GM12891 (cell line): ENCODE results near the gene CABP1.

Experiments
- DNase-seq: peaks from one replicate; pipeline ENCODE4 v3.0.0; 2011; ENCODE audit warnings: low spot score; ENCODE audit not compliant: insufficient read length
- FAIRE-seq: peaks from 2 replicates; lab custom pipeline; 2011; peaks lifted over from hg19 to GRCh38; lab: Jason Lieb, UNC
- PAX5 ChIP-seq: IDR thresholded peaks from 2 replicates; pipeline ENCODE4 v1.6.1; 2011; ENCODE audit warnings: low read length, moderate library complexity, mild to moderate bottlenecking; ENCODE audit not compliant: insufficient read depth, severe bottlenecking
- POLR2A ChIP-seq: IDR thresholded peaks from 2 replicates; pipeline ENCODE4 v1.6.1; 2011; ENCODE audit warnings: low read depth, low read length, control low read depth
- POLR2AphosphoS5 ChIP-seq: IDR thresholded peaks from 2 replicates; pipeline ENCODE4 v1.6.1; 2011; ENCODE audit warnings: low read depth, low read length, control low read depth
- POU2F2 ChIP-seq: IDR thresholded peaks from 2 replicates; pipeline ENCODE4 v1.6.1; 2011; ENCODE audit warnings: low read depth, mild to moderate bottlenecking, control low read depth, low read length, moderate library complexity
- SPI1 ChIP-seq: IDR thresholded peaks from 2 replicates; pipeline ENCODE4 v1.6.1; 2011; ENCODE audit warnings: low read depth, low read length, control low read depth
- TAF1 ChIP-seq: IDR thresholded peaks from 2 replicates; pipeline ENCODE4 v1.6.1; 2011; ENCODE audit warnings: low read depth, low read length, control low read depth

CABP1 gene

DNA sequence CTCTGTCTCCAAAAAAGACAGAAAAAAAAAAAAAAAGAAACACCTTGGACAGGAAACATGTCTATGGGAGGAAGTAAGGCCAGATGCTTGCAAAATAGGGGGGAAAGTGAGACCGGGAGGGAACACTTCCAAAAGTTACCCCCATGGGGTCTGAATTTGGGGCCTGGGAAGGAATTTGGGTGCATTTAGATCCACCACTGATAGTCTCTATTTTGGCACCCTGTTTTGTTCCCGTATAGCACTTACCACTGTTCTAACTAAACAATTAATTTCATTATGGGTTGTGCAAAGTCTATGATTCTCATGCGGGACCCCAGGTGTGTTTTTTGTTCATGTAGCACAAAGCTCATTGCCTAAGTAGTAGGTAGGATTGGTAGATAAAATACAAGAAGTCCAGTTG is 45.1 kb downstream of the CABP1 start:
- DNase-seq: no peak

DNA sequence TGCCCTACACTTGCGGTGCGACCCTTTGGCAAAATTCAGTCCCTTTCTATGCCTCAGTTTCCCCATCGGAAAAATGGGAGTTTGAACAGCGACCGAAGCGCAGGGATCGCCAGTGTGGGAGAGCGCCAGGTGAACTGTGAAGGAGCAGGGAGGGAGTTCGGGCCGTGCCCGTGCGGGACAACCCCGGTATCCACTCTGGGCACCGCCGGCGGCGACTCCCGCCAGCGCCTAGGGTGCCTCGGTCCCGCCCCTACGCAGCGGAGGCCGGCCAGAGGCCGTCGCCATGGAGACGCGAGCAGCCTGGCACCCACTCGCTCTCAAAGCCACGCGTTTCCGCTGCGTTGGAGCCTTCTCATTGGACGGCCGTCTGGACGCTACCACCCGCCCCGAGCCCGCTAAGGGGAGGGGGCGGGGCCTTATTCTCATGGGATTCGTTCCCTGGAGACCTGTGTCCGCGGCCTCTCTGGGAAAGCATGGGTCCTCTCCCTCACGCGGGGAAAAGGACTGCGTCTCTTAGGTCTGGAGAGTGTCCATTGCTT is 45.8 kb downstream of the CABP1 start:
- DNase-seq (peak; percentile 77), FAIRE-seq (peak; percentile 97)
- TF ChIP-seq PAX5: no peak
- TF ChIP-seq POLR2A: peak; percentile 55; the same call in 1 of the 2 replicates
- no peak for TF ChIP-seq POU2F2
- TF ChIP-seq TAF1: 0 out of 2 replicates have a peak, but pooled peaks have one; percentile 10
- peak; percentile 71; the same call in 1 of the 2 replicates for TF ChIP-seq POLR2AphosphoS5

More for the DNA sequence above, 45.1 kb downstream of the CABP1 start:
- no peak for TF ChIP-seq POLR2A
- TF ChIP-seq POU2F2: no peak
- no peak for TF ChIP-seq POLR2AphosphoS5
- no peak for TF ChIP-seq PAX5
- FAIRE-seq: no peak

DNA sequence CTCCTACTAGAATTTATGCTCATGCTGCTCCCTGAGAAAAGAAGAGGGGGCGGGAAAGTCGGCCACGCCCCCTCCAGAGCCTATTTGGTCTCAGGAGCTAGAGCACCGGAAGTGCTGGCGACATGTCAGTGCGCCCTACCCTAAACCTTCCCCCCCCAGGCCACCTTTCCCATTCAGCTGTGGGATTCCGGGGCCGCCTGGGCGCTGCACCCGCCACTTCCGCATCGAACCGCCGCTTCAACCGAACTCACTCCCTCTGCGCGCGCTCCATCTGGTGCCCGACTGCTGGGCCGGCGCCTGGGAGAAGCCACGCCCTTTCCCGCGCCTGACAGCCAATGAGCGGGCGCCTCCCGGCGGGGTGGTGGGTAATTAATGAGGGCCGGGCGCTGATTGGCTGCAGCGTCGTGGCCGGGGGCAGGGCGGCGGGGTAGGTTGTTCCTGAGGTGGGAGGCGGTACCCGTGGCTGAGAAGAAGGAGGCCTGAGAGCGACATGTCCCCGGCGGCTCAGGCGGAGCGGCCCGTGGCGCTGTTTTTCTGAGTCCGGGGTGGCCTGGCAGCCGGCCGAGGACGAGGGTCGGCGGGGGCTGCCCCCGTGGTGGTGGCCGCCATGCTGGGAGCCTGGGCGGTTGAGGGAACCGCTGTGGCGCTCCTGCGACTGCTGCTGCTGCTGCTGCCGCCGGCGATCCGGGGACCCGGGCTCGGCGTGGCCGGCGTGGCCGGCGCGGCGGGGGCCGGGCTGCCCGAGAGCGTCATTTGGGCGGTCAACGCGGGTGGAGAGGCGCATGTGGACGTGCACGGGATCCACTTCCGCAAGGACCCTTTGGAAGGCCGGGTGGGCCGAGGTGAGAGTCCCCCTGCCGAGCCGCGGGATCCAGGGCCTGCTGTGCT is 46.5 kb downstream of the CABP1 start, which contains the start of gene MLEC:
MLEC (plus strand) TSS at position 460 of the 888 bp plus-strand sequence; CDS start at position 608, 148 bp downstream.
- peak; percentile 93 for DNase-seq
- FAIRE-seq: no peak
- TF ChIP-seq POLR2AphosphoS5 (0 out of 2 replicates have a peak, but pooled peaks have one; percentile 40), PAX5 (peak; percentile 61), TAF1 (0 out of 2 replicates have a peak, but pooled peaks have one; percentile 51), SPI1 (peak; percentile 70), POLR2A (peak; percentile 54), POU2F2 (peak; percentile 80)

DNA sequence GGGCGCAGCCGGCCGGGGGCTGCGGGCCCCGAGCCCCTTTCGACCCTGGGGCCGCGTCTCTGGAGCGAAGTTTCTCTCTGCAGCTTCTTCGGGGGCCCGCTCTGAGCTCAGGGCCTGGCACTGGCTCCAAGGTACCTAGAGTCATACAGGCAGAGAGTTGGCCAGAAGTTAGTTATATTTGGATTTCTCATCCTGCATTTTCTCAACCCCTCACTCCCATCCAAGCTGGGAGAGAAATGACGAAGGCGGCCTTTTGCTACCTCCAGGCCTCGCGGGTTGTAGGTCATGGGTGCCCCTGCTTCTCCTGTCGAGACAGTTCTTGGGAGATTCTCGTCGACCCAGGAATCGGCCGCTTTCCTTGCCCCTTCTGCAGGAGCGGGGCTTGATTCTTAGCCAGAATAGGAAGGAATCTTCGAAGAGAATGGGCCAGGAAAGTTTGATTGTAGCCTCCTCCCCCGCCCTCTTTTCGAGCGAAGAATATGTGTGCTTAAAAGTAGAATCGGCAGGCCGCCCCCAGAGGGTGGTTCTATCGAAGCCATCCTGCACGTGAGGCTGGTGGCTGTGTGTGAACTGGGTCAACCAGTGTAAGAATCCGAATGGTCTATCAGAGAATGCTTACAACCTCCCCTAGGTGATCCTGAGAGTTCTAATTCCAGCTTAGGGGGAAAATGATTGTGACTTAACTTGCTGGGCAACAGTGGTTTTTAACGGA is 47.3 kb downstream of the CABP1 start:
- no peak for DNase-seq
- no peak for FAIRE-seq
- TF ChIP-seq PAX5 (no peak), POLR2AphosphoS5 (no peak), SPI1 (no peak), TAF1 (no peak), POLR2A (no peak), POU2F2 (no peak)

DNA sequence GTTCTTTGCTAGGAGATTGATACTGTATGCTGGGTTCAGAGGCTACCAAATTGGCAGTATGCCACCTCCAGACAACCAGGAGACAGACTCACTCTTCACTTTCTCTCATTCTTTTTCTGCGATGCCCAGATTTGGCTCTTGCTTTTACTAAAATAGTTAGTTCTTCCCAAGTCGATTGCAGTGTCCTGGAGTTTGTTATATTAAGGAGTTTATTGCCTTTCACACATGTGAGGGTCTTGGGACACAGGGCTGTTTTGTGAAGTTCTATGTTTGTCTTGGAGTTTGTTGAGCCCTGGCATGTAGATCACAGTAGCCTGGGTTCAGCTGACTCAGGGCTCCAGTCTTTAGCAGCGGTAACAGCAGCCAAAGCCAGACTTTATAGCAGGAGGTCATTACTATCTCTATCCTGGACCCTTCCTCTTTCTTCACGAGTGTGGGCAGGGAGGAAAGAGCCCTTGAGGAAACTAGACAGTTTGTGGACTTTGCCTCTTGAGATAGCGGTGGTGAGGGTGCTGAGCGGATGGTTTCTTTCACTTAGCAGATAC is 48.2 kb downstream of the CABP1 start:
- FAIRE-seq: no peak
- TF ChIP-seq POU2F2 (no peak), SPI1 (no peak), PAX5 (no peak), POLR2AphosphoS5 (no peak), TAF1 (no peak), POLR2A (no peak)
- no peak for DNase-seq

DNA sequence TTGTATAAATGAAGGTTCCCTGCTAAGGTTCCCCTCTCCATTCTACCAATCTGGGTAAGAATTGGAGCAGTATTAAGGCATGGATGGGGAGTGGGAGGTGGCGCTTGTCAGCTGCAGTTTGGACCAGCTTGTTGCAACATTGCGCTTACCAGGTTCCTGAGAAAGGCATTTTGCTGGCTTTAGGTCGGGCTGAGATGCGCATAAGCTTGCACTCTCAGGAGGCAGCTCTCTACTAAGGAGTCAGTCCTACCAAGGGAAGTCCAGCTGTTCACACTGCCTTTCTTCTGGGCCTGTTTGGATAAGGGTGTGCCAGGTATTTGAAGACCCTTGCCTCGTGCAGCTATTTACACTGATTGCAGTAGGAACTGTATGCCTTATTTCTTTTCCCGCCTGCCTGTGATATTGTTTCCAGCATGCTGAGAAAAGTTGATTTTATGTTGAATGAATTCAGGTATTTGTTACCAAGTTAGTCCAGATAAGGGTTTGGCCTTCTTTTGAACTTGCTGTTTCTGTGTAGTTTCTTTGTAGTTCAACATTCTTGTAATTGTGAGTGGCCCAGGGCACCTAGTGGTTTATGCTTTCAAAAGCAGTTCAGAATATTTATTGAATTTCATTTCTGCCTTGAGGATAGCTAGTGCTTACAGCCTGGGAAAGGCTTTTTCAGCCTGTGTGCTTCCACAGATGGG is 49.1 kb downstream of the CABP1 start:
- no peak for TF ChIP-seq POU2F2
- no peak for TF ChIP-seq PAX5
- no peak for TF ChIP-seq SPI1
- no peak for TF ChIP-seq POLR2A
- no peak for TF ChIP-seq POLR2AphosphoS5
- no peak for TF ChIP-seq TAF1
- no peak for FAIRE-seq
- no peak for DNase-seq

DNA sequence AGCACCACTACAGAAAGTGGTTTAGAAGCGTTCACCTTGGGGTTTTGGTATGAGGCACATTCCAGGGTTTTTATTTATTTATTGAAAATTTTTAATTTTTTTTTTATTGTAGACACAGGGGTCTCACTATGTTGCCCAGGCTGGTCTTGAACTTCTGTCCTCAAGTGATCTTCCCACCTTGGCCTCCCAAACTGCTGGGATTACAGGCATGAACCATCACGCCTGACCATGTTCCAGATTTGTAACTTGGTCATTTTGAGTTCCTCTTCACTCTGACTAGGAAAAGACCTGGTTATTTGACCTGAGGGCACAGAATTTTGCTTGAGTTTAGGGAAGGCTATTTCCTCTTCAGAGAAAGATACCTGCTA is 49.6 kb downstream of the CABP1 start:
- TF ChIP-seq PAX5 (no peak), TAF1 (no peak), POLR2A (no peak), POU2F2 (no peak), SPI1 (no peak), POLR2AphosphoS5 (no peak)
- no peak for FAIRE-seq

DNA sequence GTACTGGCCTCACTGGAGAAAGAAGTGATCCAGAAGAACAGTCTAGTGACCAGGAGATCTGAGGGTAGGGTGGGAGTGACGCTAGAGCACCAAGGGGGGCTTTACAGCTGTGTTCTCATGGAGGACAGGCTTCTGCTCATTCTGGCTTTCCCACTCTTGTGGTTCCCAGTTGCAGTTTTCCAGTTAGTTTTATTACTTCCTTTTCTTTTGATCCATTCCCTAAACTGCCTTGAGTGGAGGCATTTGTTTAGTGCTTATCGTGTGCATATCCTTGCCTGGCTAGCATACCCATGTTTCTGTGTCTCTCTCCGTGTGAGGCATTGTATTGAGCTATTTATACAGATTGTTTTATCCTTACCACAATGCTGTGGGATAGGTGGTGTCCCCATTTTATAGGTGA is 50.6 kb downstream of the CABP1 start:
- FAIRE-seq: no peak
- no peak for DNase-seq
- TF ChIP-seq TAF1: no peak
- no peak for TF ChIP-seq SPI1
- TF ChIP-seq POLR2A: no peak
- no peak for TF ChIP-seq POLR2AphosphoS5
- no peak for TF ChIP-seq PAX5
- no peak for TF ChIP-seq POU2F2

More for the DNA sequence above, 49.6 kb downstream of the CABP1 start:
- no peak for DNase-seq
